Stimulated activated CD4-positive, alpha-beta T cell treated with anti-CD3 and anti-CD28 coated beads, Interleukin-2, amount 100 ng/mL, for 48 hours (primary cell): Measurements from ENCODE around the gene CBX4.
"Not testable (repeated sequence)": the region's sequence is repeated elsewhere in the genome, so short reads cannot be mapped to it uniquely, and the experiment has no call there.

Experiments
- DNase-seq, 2 donors: peaks; one replicate each; pipeline ENCODE4 v3.0.0-alpha.2; 2020

CBX4 gene

GRCh38 chr17:79859676-79860615 lies 20.7 kb upstream of the CBX4 start:
- DNase-seq, result no peak

DNA sequence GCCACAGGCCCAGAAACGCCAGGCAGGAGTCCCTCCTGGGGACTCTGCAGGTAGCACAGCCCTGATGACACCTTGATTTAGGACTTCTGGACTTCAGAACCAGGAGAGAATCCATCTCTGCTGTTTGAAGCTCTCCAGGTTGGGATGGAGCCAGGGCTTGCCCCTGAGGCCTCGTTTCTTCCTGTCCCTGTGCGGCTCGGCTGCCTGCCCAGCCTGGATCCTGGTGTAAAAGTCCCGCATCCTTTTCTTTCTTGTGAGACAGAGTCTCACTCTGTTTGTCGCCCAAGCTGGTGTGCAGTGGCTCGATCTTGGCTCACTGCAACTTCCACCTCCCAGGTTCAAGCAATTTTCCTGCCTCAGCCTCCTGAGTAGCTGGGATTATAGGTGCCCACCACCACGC lies 17.9 kb upstream of the CBX4 start:
- DNase-seq, result no peak

DNA sequence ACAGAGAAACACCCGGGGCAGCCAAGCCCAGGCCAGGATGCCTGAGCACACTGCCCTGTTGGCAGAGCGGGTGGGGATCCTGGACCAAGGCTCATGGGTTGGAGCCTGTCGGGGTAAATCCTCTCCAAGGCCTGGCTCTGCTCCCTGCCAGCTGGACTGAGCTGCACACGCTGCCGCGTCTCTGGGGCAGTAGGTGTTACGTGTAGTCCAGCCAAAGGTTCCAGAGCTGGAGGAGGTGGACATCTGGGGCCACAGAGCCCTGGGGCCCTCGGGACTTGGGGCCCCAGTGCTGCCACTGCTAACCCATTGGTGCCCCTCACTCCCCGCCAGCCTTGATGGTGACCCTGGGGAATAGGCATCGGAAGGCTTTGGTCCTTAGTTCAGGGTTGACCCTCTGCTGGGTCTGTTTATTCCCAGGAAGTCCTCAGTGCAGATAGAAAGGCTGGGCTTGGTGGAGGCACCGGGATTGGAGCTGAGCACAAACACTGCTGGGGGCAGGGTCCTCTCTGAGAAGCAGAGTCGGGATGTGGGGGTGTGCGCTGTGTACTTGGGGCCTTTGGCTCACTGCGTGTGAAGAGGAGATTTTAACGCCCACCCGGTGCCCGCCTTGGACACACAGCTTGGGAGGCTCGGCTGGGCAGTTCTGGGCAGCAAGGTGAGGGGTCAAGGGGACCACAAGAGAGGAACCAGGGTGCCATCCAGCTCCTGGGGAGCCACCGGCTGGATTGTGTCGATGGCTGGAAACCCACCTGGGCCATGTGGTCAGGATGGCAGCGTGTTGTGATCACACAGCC lies 16.3 kb upstream of the CBX4 start:
- DNase-seq, result no peak

DNA sequence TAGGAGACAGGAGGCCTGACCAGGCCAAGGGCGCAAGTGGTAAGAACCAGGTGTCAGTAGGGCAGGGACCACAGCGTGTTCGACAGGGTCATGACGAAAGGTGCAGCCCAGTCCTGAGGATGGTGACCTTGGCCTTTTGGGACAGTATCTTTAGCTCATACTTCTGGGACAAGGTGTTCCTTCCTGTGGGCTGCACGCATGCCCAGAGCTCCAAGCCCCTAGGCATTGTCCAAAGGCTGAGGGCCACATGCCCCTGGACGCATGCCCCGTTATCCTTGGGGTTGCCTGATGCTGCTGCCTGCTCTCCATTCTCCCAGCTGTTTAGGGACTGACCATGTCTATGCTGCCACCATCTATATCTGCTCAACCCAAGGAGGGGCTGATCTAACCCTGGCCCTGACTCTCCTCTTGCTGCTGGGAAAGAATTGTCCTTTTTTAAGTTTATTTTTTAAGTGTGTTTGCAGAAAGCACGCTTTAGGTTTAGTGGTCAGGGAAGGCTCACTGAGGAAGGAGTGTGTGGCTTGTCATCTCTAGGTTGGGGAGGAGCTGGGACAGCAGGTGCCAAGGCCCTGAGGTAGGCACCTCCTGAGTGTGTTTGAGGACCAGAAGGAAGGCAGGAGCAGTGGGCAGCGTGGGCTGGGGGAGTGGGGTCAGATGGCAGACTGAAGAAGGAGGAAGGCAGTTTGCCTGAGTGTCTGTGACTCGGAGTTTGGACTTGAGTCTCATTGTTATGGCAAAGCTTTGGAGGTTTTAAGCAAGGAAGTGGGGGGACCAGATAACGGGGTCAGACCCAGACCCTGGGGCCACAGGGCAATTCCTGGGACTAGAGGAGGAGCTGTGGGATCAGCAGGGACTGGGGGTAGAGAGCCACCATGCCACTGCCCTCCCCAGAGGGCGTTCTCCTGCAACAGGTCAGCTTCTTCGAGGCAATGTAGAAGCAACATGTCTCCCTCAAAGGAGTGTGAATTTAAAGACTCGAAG lies 15.1 kb upstream of the CBX4 start:
- no peak for DNase-seq

DNA sequence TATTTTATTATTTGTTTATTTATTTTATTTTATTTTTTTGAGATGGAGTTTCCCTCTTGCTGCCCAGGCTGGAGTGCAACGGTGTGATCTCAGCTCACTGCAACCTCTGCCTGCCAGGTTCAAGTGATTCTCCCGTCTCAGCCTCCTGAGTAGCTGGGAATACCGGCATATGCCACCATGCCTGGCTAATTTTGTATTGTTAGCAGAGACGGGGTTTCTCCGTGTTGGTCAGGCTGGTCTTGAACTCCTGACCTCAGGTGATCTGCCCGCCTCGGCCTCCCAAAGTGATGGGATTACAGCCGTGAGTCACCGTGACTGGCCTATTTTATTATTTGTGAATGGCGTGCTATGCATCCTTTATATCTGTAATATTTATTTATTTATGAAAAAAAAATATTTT lies 13.9 kb upstream of the CBX4 start:
- DNase-seq, result not testable (repeated sequence)

DNA sequence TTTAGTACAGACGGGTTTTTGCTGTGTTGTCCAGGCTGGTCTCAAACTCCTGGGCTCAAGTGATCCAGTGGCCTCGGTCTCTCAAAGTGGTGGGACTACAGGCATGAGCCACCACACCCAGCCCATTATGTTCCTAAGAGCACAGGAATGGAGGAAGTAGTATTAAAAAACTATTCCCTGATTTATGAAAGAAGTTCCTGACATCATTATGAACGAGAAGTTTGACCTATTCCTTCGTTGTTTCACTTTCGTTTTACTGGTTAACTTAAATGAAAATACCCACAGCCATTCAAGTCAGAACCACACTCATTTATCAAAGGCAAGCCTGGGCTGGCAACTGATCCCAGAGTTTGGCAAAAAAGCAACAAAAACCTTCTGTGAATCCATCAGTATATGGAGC lies 13.5 kb upstream of the CBX4 start:
- DNase-seq, result no peak

GRCh38 chr17:79851461-79851817 lies 12.2 kb upstream of the CBX4 start:
- no peak for DNase-seq

DNA sequence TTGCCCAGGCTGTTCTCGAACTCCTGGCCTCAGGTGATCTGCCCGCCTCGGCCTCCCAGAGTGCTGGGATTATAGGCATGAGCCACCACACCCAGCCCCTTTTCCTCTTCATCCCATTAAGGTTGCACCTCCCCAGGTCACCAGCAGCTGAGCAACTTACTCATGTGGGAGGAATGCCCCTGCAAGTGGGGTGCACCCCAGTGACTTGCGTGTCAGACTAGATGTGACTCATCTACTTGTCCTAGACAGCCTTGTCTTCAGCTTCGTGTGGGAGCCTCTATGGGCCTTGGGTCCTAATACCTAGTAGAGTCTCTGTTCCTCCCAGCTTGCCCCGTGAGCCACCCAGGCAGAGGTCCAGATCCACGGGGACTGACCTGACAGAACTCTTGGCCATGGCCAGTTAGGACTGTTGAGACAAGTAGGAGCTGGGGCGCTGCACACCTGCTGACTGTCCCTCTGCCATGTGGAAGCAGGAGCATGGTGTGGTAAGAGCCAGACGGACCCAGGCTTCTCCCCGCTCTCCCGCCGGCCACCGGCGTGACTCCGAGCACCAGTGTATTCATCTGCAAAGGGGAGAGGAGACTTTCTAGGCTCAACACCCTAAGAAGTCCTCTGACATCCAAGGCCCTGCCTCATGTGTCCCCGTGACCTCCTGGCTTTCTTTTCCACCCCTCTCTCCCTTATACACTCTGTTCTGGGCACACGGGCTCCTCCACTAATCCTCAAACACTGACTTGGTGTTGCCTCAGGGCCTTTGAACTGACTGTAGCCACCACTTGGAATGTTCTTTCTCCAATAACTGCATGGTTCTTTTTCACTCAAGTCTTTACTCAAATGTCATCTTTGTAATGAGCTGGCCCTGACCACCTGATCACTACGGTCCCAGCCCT lies 11.6 kb upstream of the CBX4 start:
- no peak for DNase-seq

DNA sequence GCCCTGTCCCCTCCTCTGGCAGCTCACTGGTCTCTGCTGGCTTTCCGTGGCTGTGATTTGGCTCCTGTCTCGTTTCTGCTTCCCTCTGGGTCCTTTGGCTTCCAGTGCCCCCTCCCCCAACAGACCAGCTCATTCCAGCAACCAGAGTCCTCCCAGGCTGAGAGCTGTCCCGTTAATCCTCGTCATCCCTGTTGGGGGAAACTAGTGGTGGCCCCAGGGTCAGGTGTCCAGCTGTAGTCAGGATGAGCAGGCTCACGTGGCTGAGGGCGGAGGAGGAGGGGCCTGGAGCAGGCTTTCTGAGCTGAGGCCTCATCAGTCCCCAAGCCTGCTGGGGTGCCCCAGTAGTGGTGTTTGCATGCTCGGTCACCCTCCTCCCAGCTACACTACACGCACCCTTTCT lies 10.7 kb upstream of the CBX4 start:
- DNase-seq, result no peak

GRCh38 chr17:79848370-79848766 lies 9.1 kb upstream of the CBX4 start:
- DNase-seq, result no peak

DNA sequence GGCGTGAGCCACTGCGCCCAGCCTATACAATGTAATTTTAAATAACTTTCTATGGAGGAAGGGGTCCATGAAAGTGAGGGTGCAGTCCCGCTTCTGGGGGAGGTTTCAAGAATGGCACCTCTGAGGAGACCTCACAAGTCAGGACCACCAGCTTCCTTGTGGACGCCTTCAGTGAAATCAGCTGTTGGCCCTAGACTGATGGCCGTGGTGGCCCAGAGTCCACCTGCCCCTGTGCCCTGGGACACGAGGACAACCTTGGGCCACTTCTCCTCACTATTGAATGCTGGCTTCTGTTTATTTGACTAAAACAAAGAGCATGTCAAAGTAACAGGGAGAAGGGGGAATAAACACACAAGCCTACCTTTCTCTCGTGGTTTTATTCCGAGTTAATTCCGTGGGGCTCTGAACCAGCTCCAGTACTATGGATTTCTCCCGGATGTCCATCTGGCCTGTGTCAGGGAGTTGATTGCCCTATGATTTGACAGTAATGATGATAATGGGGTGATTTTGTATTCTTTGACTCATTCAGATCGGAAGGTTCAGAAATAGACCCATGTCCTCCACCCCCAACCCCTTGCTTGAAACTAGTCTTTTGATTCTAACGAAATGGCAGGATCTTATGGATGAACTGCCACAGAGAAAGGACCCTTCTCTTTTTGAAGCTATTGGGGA lies 8.6 kb upstream of the CBX4 start:
- no peak for DNase-seq

DNA sequence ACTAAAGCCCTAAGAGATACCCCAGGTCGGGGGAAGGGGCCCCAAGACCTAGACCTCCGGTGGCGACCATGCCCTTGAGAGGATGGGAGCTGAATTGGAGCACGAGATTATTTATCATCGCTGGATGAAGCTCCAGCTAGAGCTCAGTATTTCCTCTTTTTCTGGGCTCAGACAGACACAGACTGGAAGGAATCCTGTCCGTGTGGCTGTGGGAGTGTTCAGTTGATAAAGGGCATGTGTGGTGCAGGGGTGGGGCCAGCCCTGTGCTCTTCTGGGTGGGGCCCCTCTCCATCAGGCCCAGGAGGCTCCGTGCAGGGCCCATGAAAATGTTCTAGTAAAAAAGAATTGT lies 6.3 kb upstream of the CBX4 start:
- DNase-seq, result no peak

- DNase-seq, result peak in 1 of 2 donors; percentile 57
These were observed 5.8 kb upstream of the CBX4 start for GRCh38 chr17:79844869-79845600.

DNA sequence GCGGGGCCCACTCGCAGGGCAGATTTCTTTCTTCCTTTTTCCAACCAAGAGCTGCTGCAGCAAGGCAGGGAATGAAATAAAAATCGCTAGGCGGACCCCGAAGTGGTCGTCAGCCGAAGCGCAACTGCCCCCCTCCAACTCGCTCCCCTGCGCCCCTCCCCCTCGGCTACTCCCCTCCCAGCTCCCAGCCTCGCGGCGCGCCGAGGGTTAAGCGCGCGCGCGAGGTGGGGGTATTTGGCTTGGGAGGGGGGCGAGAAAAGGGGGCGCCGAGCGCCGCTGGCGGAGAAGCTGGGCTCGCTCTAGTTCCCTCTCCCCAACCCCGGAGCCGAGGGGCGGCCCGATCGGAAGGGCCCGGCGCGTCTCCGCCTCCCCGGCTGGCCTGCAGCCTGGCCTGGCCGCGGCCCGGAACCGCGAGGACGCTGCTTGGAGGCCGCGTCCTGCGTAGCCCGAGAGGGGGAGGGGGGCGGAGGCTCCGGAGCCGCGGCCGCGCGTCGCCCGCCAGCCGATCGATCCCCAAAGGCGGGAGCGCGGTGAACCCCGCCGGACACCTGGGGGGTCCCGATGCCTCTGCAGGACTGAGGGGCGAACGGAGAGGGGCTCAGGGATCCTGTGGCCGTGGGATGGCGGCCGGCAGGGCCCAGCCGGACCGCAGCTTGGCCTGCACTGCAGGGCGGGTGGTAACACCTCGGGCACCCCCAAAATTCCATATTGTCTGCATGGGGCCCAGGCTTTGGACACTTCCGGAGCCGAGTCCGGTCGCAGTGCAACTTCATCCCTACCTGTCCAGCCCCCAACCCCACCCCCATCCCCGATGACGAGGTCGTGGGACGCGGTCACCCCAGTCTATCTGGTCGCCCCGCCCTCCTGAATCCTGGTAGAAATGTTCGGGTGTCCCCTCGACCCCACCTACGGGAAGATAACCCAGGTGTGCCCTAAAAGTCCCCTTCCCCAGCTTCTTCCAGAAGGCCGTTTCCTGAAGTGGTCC lies 4.9 kb upstream of the CBX4 start:
- no peak for DNase-seq

DNA sequence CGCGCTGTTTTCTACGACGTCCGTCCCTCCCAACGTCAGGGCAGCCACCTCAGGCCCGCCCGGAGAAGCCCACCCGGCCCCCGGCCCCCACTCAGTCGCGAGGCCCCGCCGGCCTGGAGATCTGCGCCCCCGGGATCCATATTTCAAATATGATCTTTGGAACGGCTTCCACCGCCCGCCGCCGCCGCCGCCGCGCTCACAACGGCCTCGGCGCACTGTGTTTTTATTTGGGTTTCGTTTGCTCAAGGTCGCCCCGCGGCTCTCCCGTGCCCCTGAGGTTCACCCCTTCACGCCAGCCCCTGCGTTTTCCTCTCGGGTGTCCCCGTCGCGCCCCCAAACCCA lies 4.2 kb upstream of the CBX4 start:
- DNase-seq, result no peak

DNA sequence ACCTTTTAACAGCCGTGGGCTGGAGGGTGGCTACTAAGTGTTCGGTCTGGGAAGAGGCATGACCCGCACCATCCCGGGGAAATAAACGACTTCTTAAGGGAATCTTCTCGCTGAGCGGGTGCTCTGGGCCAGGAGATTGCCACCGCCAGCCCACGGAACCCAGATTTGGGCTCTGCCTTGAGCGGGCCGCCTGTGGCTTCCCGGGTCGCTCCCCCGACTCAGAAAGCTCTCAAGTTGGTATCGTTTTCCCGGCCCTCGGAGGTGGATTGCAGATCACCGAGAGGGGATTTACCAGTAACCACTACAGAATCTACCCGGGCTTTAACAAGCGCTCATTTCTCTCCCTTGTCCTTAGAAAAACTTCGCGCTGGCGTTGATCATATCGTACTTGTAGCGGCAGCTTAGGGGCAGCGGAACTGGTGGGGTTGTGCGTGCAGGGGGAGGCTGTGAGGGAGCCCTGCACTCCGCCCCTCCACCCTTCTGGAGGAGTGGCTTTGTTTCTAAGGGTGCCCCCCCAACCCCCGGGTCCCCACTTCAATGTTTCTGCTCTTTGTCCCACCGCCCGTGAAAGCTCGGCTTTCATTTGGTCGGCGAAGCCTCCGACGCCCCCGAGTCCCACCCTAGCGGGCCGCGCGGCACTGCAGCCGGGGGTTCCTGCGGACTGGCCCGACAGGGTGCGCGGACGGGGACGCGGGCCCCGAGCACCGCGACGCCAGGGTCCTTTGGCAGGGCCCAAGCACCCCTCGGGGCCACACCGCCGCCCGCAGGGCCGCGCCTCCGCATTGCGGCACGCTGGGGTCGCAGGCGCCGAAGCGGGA lies 3.6 kb upstream of the CBX4 start:
- DNase-seq, result no peak

- DNase-seq, result no peak
These were observed 3.0 kb upstream of the CBX4 start for GRCh38 chr17:79842136-79842655.

- DNase-seq, result no peak
These were observed 2.3 kb upstream of the CBX4 start for GRCh38 chr17:79841369-79842135.
